ENCODE results near the gene NINJ1.

NINJ1 gene

DNA sequence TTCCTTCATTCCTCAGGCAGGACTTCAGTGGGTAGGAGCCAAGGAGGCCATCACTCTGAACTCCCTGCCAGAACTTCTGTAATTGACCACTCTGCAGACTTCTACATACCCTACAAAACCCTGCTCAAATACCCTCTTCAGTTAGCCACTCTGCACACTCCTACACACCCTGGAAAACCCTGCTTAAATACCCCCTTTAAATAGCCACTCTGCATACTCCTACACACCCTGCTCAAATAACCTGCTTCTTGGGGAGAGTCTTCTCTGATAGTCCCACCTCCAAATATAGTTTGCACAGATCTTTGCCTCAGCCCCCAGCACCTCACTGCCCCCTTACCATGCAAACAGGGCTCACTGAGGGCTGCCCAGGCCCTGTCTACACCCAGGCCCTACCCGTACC, 56.7 kb downstream of the NINJ1 start:
- TF ChIP-seq CTCF (conservative IDR thresholded peaks at IDR 0.05; ENCODE audit: low read depth, low read length), result no peak
- H3K4me3 ChIP-seq (ENCODE audit: low read length), result no peak overlapping the region
- no peak for DNase-seq (ENCODE audit: low read depth)

DNA sequence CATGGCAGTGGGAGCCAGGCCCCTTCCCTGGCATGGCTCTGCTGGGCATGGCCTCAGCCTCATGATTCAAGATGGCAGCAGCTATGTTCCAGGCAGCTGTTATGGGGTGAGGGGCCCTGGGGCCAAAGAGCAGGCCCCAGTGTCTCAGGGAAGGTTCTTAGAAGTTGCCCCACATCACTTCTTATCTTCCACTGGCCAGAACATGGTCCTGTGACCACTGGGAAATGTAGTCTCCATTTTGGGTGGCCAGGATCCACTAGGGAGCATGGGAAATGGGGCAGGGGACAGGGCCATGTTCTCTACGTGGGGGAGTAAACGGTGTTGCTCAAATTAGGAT, 57.3 kb downstream of the NINJ1 start:
- TF ChIP-seq CTCF (conservative IDR thresholded peaks at IDR 0.05; ENCODE audit: low read depth, low read length), result no peak
- no peak overlapping the region for H3K4me3 ChIP-seq (ENCODE audit: low read length)
- DNase-seq (ENCODE audit: low read depth), result no peak

DNA sequence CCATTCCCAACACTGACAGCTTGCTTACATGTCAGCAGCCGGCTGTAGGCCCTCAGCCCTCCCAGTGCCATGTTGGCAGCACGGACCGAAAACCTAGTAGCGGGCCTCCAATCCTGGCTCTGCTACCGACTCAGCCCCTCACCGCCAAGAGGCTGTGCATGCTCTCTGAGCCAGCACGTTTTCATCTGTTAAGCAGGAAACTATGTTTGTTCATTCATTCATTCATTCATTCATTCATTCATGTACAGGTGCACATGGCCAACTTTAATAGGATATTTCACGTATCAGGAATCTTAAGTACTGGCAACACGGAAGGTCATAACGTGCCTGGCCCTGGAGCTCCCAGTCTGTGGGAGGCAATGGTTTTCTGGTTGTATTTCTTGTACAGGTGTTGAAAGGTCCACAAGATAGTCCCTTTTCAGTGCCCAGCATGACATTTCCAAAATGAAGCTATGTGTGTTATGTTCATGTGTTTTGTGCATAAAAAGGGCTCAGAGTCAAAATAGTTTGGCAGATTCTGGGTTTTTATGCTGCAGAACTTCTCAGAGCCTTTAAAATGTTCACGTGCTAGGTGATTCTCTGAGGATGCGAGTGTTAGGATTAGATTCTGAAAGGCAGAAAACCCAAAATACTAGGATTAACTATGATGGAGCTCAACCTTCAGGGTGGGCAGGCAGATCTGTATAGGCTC, 57.8 kb downstream of the NINJ1 start:
- TF ChIP-seq CTCF (conservative IDR thresholded peaks at IDR 0.05; ENCODE audit: low read depth, low read length), result no peak
- DNase-seq (ENCODE audit: low read depth), result no peak
- no peak overlapping the region for H3K4me3 ChIP-seq (ENCODE audit: low read length)

DNA sequence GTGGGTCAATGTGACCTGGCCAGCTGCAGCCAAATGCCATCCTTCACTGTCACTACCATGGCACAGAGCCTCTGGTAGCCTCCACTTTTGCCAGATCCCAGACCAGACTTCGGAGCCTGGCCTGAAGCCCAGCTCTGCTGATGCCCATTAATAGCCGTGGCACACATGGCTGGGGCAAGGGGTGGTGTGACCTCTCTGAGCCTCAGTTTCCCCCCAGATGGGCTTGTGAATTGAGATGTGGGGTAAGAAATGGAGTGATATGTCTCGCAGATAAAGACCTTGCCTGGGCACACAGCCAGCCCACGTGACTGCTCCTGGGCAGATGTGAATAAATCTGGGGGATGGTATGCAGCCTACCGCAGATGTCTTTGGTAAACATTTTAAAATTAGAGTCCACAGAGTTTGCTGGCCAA, 61.7 kb downstream of the NINJ1 start:
- no peak overlapping the region for H3K4me3 ChIP-seq (ENCODE audit: low read length)
- no peak for DNase-seq (ENCODE audit: low read depth)
- TF ChIP-seq CTCF (conservative IDR thresholded peaks at IDR 0.05; ENCODE audit: low read depth, low read length), result no peak

Measured in retinal pigment epithelial cell (primary cell).